ENCODE results near the gene UTP25.

Gene UTP25

DNA sequence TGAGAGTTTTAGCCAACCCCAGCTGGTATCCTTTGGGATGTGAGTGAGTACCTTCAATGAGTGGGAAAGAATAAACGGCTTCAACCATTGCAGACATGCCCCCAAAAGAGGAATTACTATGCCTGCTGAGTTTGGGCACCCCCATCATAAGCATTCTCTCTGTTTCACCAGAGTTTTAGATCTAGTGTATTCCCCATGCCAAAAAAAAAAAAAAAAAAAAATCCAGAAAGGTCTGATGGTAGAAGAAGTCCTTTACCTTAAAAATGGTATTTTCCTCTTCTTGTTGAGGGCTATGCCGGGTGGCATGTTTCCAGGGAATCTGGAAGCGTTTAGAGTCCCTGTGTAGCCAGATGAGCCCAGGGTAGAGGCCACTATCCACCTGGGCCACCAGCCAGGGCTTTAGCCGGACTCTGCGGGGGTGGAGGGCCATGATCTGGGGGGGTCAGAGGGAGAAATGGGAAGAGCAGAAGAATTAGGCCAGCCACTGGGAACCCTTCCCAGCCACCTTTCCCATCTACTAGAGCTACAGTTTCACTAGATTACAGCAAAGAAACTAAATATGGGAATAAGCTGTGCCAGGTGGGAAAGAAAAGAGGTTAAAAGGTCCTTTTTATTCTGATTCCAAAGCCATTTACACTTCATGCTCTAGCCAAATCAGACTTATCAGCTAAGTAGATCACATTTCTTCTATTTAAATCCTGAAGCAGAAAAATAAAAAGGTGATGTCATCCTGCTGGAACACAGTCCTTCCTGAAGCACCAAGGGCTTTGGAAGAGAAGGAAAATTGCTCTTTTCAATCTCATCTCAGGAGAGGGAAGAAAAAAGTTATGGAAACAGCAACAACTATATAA is 26.6 kb upstream of the UTP25 start:
- Mint-ChIP-seq H3K4me3 (no peak overlapping the region), H3K36me3 (peaks cover 11% of the 10 kb centered on the region), H3K9me3 (no peaks in the 10 kb centered on the region), H3K4me1 (peaks cover 14% of the 10 kb centered on the region), H3K27ac (no peak overlapping the region), H3K27me3 (no peaks in the 10 kb centered on the region)
- ATAC-seq, result no peak

- H3K9me3 Mint-ChIP-seq, result no peaks in the 10 kb centered on the region
- no peak overlapping the region for H3K4me3 Mint-ChIP-seq
- H3K27ac Mint-ChIP-seq, result no peak overlapping the region
- H3K36me3 Mint-ChIP-seq, result peaks cover 5% of the 10 kb centered on the region
- no peak for ATAC-seq
- H3K4me1 Mint-ChIP-seq, result peaks cover 16% of the 10 kb centered on the region
- H3K27me3 Mint-ChIP-seq, result no peaks in the 10 kb centered on the region
These were observed 25.5 kb upstream of the UTP25 start for GRCh38 chr1:209802117-209802779.

- Mint-ChIP-seq H3K27me3 (no peaks in the 10 kb centered on the region), H3K4me3 (no peak overlapping the region), H3K27ac (no peak overlapping the region), H3K4me1 (peaks cover 14% of the 10 kb centered on the region), H3K9me3 (no peaks in the 10 kb centered on the region), H3K36me3 (peaks cover 4% of the 10 kb centered on the region)
- ATAC-seq, result no peak
These were observed 25.0 kb upstream of the UTP25 start for GRCh38 chr1:209802780-209803152.

DNA sequence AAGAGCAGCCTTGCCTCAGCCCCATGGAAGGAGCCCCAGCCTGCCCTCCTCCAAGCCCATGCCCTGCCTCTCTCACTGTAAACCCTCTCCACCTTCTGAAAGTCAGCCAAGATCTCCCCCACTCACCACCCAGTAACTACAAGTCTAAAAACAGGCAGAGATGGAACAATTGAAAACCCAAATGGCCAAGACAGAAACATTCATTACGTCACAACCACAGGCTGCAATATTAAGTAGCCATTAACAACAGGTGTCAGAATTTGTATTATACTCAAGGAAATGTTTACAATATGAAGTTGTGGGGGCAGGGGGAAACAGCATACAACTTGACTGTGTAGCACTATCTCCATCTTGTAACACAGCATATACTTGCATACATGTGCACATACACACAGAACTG is 24.2 kb upstream of the UTP25 start:
- H3K4me3 Mint-ChIP-seq, result no peak overlapping the region
- H3K4me1 Mint-ChIP-seq, result peaks cover 9% of the 10 kb centered on the region
- H3K27me3 Mint-ChIP-seq, result no peaks in the 10 kb centered on the region
- no peak for ATAC-seq
- H3K9me3 Mint-ChIP-seq, result no peaks in the 10 kb centered on the region
- no peaks in the 10 kb centered on the region for H3K36me3 Mint-ChIP-seq
- no peak overlapping the region for H3K27ac Mint-ChIP-seq

DNA sequence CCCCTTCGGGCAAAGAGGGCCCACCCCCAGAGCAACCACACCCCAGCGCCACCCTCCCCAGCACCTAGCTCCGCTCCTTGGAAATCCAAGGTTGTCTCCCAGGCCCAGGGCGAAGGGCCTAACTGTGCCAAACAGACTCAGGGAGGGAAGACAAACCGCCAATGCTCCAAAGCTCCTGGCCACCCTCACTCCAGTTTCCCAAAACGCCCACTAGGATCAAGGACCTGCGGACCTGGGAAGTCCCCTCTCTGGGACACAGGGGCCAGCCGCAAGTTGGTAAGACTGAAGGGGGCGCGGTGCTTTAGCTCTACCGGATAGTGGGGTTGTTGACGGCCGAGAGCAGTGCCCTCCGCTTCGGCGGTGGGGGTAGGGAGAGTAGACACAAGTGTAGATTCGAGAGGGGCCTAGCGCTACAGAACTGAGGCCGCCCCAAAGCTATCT is 22.4 kb upstream of the UTP25 start:
- Mint-ChIP-seq H3K4me1 (peaks cover 9% of the 10 kb centered on the region), H3K27ac (peak overlapping the region; percentile 79), H3K36me3 (no peaks in the 10 kb centered on the region)

GRCh38 chr1:209805875-209806760 is 21.7 kb upstream of the UTP25 start, which contains the start of gene IRF6:
TSS of gene IRF6 (minus strand) at chr1:209806142. CDS start at chr1:209801413, 4,729 bp downstream.
- H3K4me3 Mint-ChIP-seq, result peak within 1 kb of the TSS; percentile 92
- H3K4me1 Mint-ChIP-seq, result peaks cover 9% of the 10 kb centered on the region
- H3K36me3 Mint-ChIP-seq, result no peaks in the 10 kb centered on the region
- peak within 1 kb of the TSS; percentile 79 for H3K27ac Mint-ChIP-seq
- peak; percentile 92 for ATAC-seq
- H3K9me3 Mint-ChIP-seq, result no peaks in the 10 kb centered on the region
- no peaks in the 10 kb centered on the region for H3K27me3 Mint-ChIP-seq

More for the DNA sequence above, 22.4 kb upstream of the UTP25 start:
- peak overlapping the region; percentile 21 for H3K4me3 Mint-ChIP-seq
- no peaks in the 10 kb centered on the region for H3K27me3 Mint-ChIP-seq
- no peaks in the 10 kb centered on the region for H3K9me3 Mint-ChIP-seq
- ATAC-seq, result no peak

GRCh38 chr1:209807509-209807908 is 20.3 kb upstream of the UTP25 start:
- Mint-ChIP-seq H3K27me3 (no peaks in the 10 kb centered on the region), H3K4me1 (peaks cover 9% of the 10 kb centered on the region), H3K4me3 (no peak overlapping the region), H3K36me3 (no peaks in the 10 kb centered on the region), H3K27ac (no peak overlapping the region), H3K9me3 (no peaks in the 10 kb centered on the region)
- no peak for ATAC-seq

GRCh38 chr1:209808059-209808581 is 19.7 kb upstream of the UTP25 start:
- Mint-ChIP-seq H3K9me3 (no peaks in the 10 kb centered on the region), H3K27me3 (no peaks in the 10 kb centered on the region), H3K4me3 (no peak overlapping the region), H3K27ac (no peak overlapping the region), H3K4me1 (peaks cover 9% of the 10 kb centered on the region), H3K36me3 (no peaks in the 10 kb centered on the region)
- no peak for ATAC-seq

DNA sequence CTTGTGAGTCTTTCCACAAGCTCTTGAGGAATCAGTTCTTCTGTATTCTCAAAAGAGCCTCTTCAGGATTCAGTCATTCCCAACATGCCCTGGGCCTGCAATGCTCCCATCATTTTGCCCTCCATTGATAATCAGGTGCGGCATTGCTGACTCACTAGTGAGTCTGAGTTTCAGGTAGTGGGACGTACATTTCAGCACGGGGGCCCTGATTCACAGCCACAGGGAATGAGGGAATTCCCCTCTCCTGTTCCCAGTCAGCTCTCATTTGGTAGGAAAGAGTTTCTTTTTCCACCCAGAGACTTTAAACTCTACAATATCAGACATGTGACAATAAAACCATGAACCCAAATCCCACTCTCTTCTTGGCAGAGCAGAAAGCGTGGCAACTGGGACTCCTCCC is 18.2 kb upstream of the UTP25 start:
- H3K9me3 Mint-ChIP-seq, result no peaks in the 10 kb centered on the region
- no peak overlapping the region for H3K27ac Mint-ChIP-seq
- no peak for ATAC-seq
- H3K4me3 Mint-ChIP-seq, result no peak overlapping the region
- H3K36me3 Mint-ChIP-seq, result no peaks in the 10 kb centered on the region
- H3K4me1 Mint-ChIP-seq, result peaks cover 9% of the 10 kb centered on the region
- H3K27me3 Mint-ChIP-seq, result no peaks in the 10 kb centered on the region

GRCh38 chr1:209810783-209811182 is 17.0 kb upstream of the UTP25 start:
- Mint-ChIP-seq H3K4me1 (peaks cover 6% of the 10 kb centered on the region), H3K36me3 (no peaks in the 10 kb centered on the region), H3K27me3 (no peaks in the 10 kb centered on the region), H3K9me3 (no peaks in the 10 kb centered on the region), H3K27ac (no peak overlapping the region), H3K4me3 (no peak overlapping the region)
- ATAC-seq, result no peak

GRCh38 chr1:209813902-209814301 is 13.9 kb upstream of the UTP25 start:
- H3K4me1 Mint-ChIP-seq, result no peaks in the 10 kb centered on the region
- no peaks in the 10 kb centered on the region for H3K36me3 Mint-ChIP-seq
- H3K27ac Mint-ChIP-seq, result no peak overlapping the region
- no peaks in the 10 kb centered on the region for H3K27me3 Mint-ChIP-seq
- no peaks in the 10 kb centered on the region for H3K9me3 Mint-ChIP-seq
- ATAC-seq, result no peak
- no peak overlapping the region for H3K4me3 Mint-ChIP-seq

GRCh38 chr1:209815490-209815889 is 12.3 kb upstream of the UTP25 start:
- ATAC-seq, result no peak
- Mint-ChIP-seq H3K27me3 (peaks cover 3% of the 10 kb centered on the region), H3K36me3 (no peaks in the 10 kb centered on the region), H3K27ac (no peak overlapping the region), H3K9me3 (no peaks in the 10 kb centered on the region), H3K4me3 (no peak overlapping the region), H3K4me1 (no peaks in the 10 kb centered on the region)

DNA sequence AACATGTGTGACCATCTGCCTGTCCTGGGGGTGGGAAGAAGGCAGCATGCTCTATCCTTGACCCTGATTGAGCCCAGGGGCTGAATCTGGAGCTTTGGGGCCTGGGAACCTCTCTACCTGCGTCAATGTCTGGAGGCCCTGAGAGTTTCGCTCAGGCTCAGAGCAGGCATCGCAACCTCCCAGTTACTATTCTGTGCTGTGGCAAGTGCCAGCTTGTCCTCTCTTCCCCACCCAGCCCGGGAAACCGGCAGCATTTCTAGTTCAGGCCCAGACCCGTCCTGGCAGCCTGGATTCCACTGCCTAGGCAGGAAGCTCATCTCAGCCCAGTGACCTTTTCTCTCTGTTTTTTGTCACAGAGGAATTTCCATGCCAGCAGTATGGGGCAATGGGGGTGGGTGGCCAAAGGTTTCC is 11.8 kb upstream of the UTP25 start:
- Mint-ChIP-seq H3K27me3 (peaks cover 7% of the 10 kb centered on the region), H3K36me3 (no peaks in the 10 kb centered on the region), H3K4me1 (no peaks in the 10 kb centered on the region), H3K27ac (no peak overlapping the region), H3K4me3 (no peak overlapping the region), H3K9me3 (no peaks in the 10 kb centered on the region)
- no peak for ATAC-seq

DNA sequence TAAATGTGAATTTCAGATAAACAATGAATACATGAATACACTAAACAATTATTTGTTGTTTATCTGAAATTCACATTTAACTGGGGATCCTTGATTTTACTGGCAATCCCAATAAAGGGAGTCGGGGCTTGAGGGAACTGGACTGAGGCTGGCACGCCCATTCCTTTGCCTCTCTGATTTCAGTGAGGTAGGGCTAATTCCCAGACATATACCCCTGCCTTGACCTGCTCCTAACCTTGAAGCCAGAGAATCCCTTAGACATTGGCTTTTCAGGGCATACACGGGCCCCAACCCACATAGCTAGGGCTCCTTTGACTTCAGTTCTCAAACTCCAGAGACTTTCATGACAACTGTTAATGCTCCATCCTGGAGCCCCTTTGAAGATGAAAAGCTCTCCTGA is 10.8 kb upstream of the UTP25 start:
- no peaks in the 10 kb centered on the region for H3K4me1 Mint-ChIP-seq
- H3K9me3 Mint-ChIP-seq, result no peaks in the 10 kb centered on the region
- H3K4me3 Mint-ChIP-seq, result no peak overlapping the region
- H3K27ac Mint-ChIP-seq, result no peak overlapping the region
- no peak for ATAC-seq
- peaks cover 15% of the 10 kb centered on the region for H3K27me3 Mint-ChIP-seq
- no peaks in the 10 kb centered on the region for H3K36me3 Mint-ChIP-seq

GRCh38 chr1:209817691-209818090 is 10.1 kb upstream of the UTP25 start:
- Mint-ChIP-seq H3K27ac (no peak overlapping the region), H3K27me3 (peaks cover 20% of the 10 kb centered on the region), H3K9me3 (no peaks in the 10 kb centered on the region)

More at GRCh38 chr1:209817691-209818090, 10.1 kb upstream of the UTP25 start:
- Mint-ChIP-seq H3K4me1 (peaks cover 2% of the 10 kb centered on the region), H3K36me3 (no peaks in the 10 kb centered on the region), H3K4me3 (no peak overlapping the region)
- ATAC-seq, result no peak
